Panc1 (cell line): ENCODE results near the gene MIPEP. TPM values are rescaled to one million over a fixed set of nuclear protein-coding genes. Genes with fewer than 3 reads are reported as not detected.

Experiments used
- ATAC-seq: fragments of 200-7000 bp; cut with Tn5 transposase; 2 replicates; pipeline ENCODE4 v1.9.1; 2020; ENCODE audit warnings: mild to moderate bottlenecking, moderate library complexity
- BruUV-seq: library from RNA; stranded (reverse); fragments of 400-500 nt; replicated peaks from 2 replicates; lab custom pipeline; 2021; lab: Mats Ljungman, UMichigan
- CTCF ChIA-PET: fragments of 300-600 bp; sonication (Branson Sonifier 250); formaldehyde crosslinking; loops from one replicate; lab custom pipeline; 2022; ENCODE audit warnings: antibody characterized with exemption; lab: Charles Lee
- POLR2A ChIA-PET: fragments of 300-600 bp; sonication (Branson Sonifier 250); formaldehyde crosslinking; loops from one replicate; lab custom pipeline; 2022; ENCODE audit warnings: antibody characterized with exemption; lab: Charles Lee
- DNase-seq: peaks from one replicate; pipeline ENCODE4 v3.0.0-alpha.2; 2010; ENCODE audit warnings: low read depth, low spot score
- H3K27ac ChIP-seq: 2 replicates; pipeline ENCODE4 v1.5.1; 2011; ENCODE audit warnings: mild to moderate bottlenecking, low read length, inconsistent platforms
- H3K27me3 ChIP-seq: fragments of 200-500 bp; sonication (Bioruptor generic); 2 replicates; pipeline ENCODE4 v1.6.0; 2014; ENCODE audit warnings: low read length, inconsistent platforms; ENCODE audit not compliant: control insufficient read depth, insufficient read depth
- H3K36me3 ChIP-seq: fragments of 200-500 bp; sonication (Bioruptor generic); 2 replicates; pipeline ENCODE4 v1.5.1; 2014; ENCODE audit warnings: inconsistent platforms, mild to moderate bottlenecking, low read length, moderate library complexity; ENCODE audit not compliant: control insufficient read depth, insufficient read depth
- H3K4me1 ChIP-seq: 2 replicates; pipeline ENCODE4 v1.5.1; 2011; ENCODE audit warnings: inconsistent platforms, mild to moderate bottlenecking, low read length, moderate library complexity; ENCODE audit not compliant: control insufficient read depth, insufficient read depth
- H3K4me3 ChIP-seq, 2 experiments: 2 replicates each; pipeline ENCODE4 v1.5.1; 2011 to 2012; ENCODE audit warnings: low read depth in 2 of 2, low read length in 2 of 2, mild to moderate bottlenecking in 2 of 2, inconsistent platforms in 1 of 2, moderate library complexity in 1 of 2
- H3K9me3 ChIP-seq: fragments of 200-500 bp; sonication (Bioruptor generic); 2 replicates; pipeline ENCODE4 v1.5.1; 2014; ENCODE audit warnings: low read depth, mild to moderate bottlenecking, inconsistent platforms, low read length, moderate library complexity; ENCODE audit not compliant: control insufficient read depth, insufficient read depth
- CTCF ChIP-seq: fragments of 450-650 bp; IDR thresholded peaks from 2 replicates; pipeline ENCODE4 v1.5.1; 2017; ENCODE audit warnings: mild to moderate bottlenecking
- POLR2AphosphoS5 ChIP-seq: IDR thresholded peaks from 2 replicates; pipeline ENCODE4 v1.6.1; 2012; ENCODE audit warnings: mild to moderate bottlenecking, low read depth, low read length, moderate library complexity
- REST ChIP-seq, 2 experiments: IDR thresholded peaks; 2 replicates each; pipeline ENCODE4 v1.6.1; 2011 to 2012; ENCODE audit warnings: low read depth in 2 of 2, control low read depth in 1 of 2, low read length in 1 of 2, mild to moderate bottlenecking in 1 of 2, moderate library complexity in 1 of 2; ENCODE audit not compliant: insufficient read depth in 1 of 2
- SIN3A ChIP-seq: IDR thresholded peaks from 2 replicates; pipeline ENCODE4 v1.6.1; 2012; ENCODE audit warnings: low read depth, mild to moderate bottlenecking, low read length, moderate library complexity, borderline replicate concordance; ENCODE audit not compliant: insufficient read depth
- TCF7L2 ChIP-seq: IDR thresholded peaks from 2 replicates; pipeline ENCODE4 v1.6.1; 2011; ENCODE audit warnings: mild to moderate bottlenecking, low read depth, low read length, inconsistent platforms
- in situ Hi-C: cut with HindIII; loops from 2 replicates; pipeline ENCODE4 v1.10.0; 2016; ENCODE audit warnings: low sequenced_read_pairs, low pct_unique_long_range_greater_than_20kb
- intact Hi-C: fragments of 100-400 bp; cut with micrococcal nuclease; formaldehyde crosslinking; loops from one replicate; pipeline ENCODE4 v1.10.0; 2022; ENCODE audit not compliant: unreplicated experiment
- total RNA-seq: library from RNA; stranded (reverse); gene quantifications from one replicate; pipeline ENCODE4 v1.2.1, GENCODE V29; 2021; ENCODE audit not compliant: unreplicated experiment

The MIPEP gene
- total RNA-seq, 1 experiment from 2014 or later: 13.8 TPM

GRCh38 chr13:23876265-23876664 is 12.9 kb downstream of the MIPEP start:
- BruUV-seq: no TSS peak
- Histone ChIP-seq H3K27me3 (no peaks in the 10 kb centered on the region), H3K9me3 (no peaks in the 10 kb centered on the region), H3K27ac (no peak overlapping the region), H3K4me1 (no peaks in the 10 kb centered on the region), H3K4me3 (no peak overlapping the region), H3K36me3 (no peaks in the 10 kb centered on the region)
- DNase-seq (no peak), ATAC-seq (no peak)
- intact Hi-C loops: no loop called here
- ChIA-PET POLR2A (no interaction called here), CTCF (no interaction called here)
- TF ChIP-seq REST (IDR thresholded peaks at IDR 0.05; ENCODE audit: insufficient read depth in 1 of 2, low read depth in 2 of 2, low read length in 1 of 2): no peak
- no peak for TF ChIP-seq POLR2AphosphoS5
- no peak for TF ChIP-seq TCF7L2
- TF ChIP-seq SIN3A: no peak
- peak; percentile 56 for TF ChIP-seq CTCF
- in situ Hi-C loops: no loop called here

- Histone ChIP-seq H3K36me3 (no peaks in the 10 kb centered on the region), H3K4me3 (no peak overlapping the region), H3K27ac (no peak overlapping the region), H3K27me3 (no peaks in the 10 kb centered on the region), H3K4me1 (no peaks in the 10 kb centered on the region), H3K9me3 (no peaks in the 10 kb centered on the region)
- POLR2A ChIA-PET: no interaction called here
- DNase-seq: no peak
- TF ChIP-seq CTCF (peak; percentile 47; the same call in 1 of the 2 replicates), REST (IDR thresholded peaks at IDR 0.05; ENCODE audit: insufficient read depth in 1 of 2, low read depth in 2 of 2, low read length in 1 of 2) (no peak)
- ATAC-seq: no peak
- no TSS peak for BruUV-seq
- in situ Hi-C loops: no loop called here
- intact Hi-C loops: loop anchor here (5.0 kb wide), 1 partner anchor 404 kb away; no protein-coding TSS in a partner anchor
- CTCF ChIA-PET: no interaction called here
These were observed 17.5 kb downstream of the MIPEP start for GRCh38 chr13:23871616-23872220.
